Activated CD4-positive, alpha-beta T cell treated with anti-CD3 and anti-CD28 coated beads, Interleukin-2, amount 50 U/mL, for 1 hour (primary cell): Measurements from ENCODE around the gene WIPF2.

Experiments
- DNase-seq: peaks from one replicate; pipeline ENCODE4 v3.0.0-alpha.2; 2020

The WIPF2 gene, protein sequence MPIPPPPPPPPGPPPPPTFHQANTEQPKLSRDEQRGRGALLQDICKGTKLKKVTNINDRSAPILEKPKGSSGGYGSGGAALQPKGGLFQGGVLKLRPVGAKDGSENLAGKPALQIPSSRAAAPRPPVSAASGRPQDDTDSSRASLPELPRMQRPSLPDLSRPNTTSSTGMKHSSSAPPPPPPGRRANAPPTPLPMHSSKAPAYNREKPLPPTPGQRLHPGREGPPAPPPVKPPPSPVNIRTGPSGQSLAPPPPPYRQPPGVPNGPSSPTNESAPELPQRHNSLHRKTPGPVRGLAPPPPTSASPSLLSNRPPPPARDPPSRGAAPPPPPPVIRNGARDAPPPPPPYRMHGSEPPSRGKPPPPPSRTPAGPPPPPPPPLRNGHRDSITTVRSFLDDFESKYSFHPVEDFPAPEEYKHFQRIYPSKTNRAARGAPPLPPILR

DNA sequence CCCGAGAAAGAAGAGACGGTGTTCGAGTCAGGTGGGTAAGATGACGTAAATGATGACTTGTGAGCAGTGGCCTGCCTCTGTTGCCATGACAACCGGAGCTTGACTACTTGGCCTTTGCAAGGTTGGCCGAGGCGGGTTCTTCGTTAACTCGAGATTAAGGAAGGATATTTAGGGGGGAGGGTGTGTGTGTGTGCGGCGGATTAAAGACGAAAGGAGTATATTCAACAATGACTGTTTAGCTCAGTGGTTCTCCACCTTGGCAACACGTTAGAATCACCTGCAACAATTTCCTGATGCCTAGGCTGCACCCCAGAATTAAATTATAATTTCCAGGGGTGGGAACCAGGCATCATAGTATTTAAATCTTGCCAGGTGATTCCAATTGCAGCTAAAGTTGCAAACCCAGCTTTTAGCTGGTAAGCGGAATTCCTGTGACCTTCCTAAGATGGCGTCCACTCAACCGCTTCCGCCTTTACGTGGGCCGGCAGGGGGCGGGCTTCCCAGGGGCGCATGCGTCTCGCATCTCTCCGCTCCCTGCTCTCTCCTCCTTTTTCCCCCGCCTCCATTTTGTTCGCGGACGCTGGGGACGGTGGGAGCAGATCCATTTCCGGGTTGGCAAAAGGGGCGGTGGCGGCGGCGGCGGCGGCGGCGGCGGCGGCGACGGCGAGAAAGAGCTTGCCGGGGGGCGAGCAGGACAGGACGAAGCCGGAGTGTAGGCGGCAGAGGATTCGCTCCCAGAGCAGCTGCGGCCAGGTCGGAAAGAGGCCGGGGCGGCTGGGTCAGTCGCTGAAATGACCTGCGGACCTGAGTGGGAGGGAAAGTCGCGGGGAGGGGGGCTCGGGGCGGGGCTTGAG is at the start of gene WIPF2:
TSS of gene WIPF2 (plus strand) at position 565 of the 854 bp plus-strand sequence. CDS start 37,156 bp downstream, outside the sequence.
- peak; percentile 95 for DNase-seq

DNA sequence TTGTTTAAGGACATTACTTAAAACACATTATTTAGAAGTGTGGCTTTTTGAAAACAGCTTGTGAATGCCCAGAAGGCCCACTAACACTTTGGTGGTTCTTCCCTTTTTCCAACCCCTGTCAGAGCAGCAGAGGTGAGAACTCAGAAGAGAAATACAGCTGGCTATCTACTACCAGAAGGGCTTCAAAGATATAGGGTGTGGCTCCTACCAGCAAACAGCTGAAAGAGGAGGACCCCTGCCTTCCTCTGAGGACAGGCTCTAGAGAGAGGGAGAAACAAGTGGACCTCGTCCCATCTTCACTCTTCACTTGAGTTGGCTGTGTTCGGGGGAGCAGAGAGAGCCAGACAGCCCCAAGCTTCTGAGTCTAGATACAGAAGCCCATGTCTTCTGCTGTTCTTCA is 48.8 kb upstream of the WIPF2 start:
- DNase-seq: no peak

DNA sequence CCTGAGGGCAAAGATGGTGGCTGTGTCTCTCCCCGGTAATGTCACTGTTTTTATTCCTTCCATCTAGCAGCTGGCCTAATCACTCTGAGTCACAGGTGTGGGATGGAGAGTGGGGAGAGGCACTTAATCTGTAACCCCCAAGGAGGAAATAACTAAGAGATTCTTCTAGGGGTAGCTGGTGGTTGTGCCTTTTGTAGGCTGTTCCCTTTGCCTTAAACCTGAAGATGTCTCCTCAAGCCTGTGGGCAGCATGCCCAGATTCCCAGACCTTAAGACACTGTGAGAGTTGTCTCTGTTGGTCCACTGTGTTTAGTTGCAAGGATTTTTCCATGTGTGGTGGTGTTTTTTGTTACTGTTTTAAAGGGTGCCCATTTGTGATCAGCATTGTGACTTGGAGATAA is 47.4 kb upstream of the WIPF2 start:
- DNase-seq: no peak

DNA sequence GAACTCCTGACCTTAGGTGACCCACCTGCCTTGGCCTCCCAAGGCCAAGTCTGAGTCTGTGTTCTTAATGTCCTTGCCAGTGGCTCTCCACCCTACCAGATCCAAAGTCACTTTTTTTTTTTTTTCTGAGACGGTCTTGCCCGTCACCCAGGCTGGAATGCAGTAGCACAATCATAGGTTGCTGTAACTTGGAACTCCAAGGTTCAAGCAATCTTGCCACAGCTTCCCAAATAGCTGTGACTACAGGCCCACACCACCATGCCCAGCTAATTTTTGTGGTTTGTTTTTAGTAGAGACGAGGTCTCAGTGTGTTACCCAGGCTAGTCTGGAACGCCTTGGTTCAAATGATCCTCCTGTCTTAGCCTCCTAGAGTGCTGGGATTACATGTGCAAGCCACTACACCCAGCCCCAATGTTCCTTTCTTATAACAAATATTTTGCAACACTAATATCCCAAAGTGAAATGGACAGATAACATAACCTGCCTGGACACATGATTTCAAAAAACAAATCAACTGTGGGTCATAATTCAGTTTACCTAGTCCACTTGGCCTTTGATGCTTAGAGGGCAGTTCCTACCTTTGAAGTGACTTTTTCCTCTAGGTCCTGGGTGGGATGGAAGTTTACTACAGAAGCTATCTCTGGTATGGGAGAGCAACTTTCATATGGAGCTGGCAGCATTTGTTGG is 45.9 kb upstream of the WIPF2 start:
- DNase-seq: no peak

DNA sequence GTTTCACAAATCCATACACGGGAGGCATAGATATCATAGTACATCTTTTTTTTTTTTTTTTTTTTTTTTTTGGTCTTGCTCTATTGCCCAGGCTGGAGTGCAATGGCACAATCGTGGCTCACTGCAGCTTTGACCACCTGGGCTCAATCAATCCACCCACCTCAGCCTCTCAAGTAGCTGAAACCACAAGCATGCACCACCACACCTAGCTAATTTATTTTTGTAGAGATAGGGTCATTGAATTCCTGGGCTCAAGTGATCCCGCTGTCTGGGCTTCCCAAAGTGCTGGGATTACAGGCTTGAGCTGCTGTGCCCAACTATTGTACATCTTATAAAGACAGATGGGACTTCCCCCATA is 45.3 kb upstream of the WIPF2 start:
- no peak for DNase-seq

DNA sequence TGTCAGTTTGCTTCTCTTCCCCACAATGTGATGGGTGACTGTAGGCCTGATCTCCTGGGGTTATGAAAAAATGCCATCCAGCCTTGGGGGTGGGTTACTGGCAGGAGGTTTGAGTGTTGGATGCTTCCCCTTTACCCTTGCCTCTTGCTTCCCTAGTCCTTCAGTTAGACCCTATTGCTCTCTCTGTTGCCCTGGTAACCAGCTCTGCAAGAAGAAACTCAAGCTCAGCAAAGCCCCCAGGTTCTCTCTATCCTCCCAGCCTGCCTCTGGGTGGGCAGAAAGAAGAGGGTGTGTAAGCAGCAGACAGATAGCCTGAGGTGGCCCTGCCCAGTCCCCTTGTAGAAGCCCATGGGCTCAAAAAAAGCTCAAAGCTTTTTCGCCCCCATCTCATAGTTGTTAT is 44.6 kb upstream of the WIPF2 start:
- no peak for DNase-seq

DNA sequence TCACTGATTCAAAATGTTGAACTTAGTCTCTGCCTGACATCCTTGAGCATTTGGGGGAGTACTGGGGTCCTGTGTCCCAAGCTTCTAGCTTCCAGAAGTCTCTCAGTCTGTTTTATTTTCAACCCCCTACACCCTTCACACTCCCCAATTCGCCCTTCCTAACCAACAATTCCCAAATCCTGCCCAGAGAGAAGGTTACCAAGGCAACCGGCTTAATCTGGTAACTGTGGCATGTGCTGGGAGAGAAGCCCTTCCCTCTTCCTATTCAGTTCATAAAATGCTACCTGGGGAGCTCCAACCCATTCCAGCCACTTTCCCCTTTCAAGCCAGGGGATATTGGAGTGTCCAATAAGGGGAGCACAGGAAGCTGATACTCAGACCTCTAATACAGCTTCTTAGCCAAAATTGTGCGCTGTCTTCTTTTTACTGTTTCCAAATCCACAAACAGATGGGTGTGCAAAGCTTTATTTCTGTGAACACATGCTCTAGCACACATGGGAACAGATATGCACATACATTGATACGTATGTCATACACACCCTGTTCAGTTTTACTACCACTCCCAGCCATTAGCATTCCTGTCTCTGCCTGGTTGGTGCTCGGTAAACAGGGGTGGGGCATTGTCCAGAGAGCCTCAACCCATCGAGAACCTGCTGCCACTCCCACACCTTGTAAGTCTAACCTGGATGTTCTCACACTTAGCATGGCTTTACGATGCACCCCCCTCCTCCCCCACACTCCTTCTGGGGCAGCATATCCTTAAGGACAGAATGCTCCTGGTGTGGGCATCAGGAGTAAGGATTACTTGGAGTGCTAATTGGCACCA is 43.0 kb upstream of the WIPF2 start:
- no peak for DNase-seq

DNA sequence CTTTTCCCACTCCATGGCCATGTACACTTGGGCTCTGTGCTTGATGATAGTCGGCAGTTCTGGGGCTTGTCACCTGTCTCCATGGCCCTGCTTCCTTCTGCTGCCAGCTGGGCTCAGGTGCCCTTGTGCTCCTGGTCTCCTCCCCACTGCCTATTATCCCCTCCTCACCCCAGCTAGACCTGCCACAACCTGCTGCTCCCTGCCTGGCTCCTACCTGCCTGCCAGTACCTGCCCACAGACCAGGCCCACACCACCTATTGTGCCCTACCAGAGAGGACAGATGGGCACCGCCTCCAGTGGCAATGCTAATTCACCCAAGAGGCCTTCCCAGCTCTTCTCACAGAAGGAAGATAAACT is 42.4 kb upstream of the WIPF2 start:
- no peak for DNase-seq

DNA sequence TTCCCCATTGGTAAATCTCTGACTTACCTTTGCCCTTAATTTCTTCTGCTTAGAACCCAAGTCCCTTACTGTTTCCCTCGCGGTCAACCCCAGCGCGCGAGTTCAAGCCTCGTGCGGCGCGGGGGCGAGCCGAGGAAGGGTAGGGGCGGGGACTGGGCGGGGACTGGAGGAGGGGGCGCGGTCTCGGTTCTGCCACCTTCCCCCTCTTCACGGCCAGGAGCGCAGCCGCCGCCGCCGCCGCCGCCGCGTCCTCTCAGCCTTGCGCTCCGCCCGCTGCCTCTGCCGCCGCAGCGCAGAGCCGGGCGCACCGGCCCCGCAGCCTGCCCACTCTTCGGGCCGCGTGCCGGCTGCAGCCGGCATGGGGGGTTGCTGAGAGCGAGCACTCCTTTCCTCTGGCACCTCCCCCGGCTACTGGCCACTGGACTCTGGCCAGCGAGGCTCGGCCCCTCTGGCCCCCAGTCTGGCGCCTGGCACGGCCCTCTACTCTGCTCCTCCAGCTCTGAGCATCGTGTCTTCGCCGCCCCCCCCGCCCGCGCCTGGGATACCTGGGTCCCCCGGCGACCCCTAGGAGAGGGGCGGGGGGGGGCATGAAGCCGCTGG is 41.7 kb upstream of the WIPF2 start, which contains the start of gene RAPGEFL1:
TSS of gene RAPGEFL1 (plus strand) at position 196 of the 600 bp plus-strand sequence. CDS start at position 588, 392 bp downstream.
- peak; percentile 84 for DNase-seq

DNA sequence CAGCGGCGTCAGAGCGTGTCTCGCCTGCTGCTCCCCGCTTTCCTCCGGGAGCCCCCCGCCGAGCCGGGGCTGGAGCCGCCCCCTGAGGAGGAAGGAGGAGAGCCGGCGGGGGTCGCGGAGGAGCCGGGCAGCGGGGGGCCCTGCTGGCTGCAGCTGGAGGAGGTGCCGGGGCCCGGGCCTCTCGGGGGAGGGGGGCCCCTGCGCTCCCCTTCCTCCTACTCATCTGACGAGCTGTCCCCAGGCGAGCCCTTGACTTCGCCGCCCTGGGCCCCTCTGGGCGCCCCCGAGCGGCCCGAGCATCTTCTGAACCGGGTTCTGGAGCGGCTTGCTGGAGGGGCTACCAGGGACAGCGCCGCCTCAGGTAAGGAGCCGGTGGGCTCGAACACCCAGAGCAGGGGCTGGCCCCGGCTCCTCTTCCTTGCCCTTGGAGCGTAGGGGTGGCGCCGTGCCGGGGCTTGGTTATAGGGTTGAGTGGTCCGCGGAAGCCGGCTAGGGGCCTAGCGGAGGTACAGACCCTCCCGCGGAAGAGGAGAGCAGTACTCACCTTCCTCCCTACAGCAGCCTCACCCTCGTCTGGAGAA is 41.0 kb upstream of the WIPF2 start:
- no peak for DNase-seq

DNA sequence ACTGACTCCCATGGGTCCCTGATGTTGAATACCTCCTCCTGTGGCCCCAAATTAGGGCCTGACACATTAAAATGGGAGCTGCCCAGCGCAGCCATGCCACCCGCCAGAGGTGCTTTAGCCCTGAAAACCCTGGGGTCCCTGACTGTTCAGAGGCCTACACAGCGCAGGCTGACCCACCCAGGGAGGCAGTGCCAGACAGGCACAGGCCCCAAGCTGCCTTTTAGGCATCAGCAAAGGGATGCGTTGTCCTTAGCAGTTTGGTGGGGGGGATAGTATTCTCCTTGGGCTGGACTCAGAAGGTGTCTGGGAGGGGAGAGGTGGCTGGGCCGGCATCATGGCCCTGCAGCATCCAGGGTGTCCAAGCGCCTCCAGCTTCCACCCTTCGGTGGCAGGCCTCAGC is 40.4 kb upstream of the WIPF2 start:
- DNase-seq: no peak

DNA sequence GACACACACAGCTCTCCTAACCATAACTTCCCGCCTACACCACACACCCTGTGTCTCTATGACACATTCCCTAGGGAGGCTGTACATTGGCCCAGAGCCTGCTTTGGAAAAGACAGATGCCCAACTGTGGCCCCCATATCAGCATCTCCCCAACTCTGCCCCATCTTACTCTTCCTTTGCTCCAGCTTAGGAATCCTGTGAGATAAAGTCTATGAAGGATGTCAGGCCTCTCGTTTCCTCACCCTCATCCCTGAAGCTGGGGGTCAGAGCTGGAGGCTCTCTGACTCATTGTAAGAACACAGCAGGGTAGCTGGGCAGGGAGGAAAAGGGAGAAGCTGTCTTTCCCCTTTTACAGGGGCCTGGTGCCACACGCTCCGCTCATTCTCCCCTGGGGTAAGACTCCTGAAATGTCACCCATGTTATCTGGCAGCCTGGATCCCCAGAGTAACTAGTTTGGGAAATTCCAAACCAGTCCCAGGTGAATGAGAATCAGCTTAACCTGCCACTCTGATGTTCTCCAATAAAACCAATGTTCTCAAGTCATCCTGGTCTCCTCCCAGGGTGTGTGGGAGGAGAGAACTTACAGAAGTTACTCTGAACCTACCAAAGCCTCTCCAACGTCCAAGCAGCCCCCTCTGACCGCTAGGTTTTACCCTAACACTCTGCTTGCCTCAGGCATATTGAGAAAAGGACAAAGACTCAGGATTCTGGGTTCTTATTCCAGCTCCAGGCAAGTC is 39.0 kb upstream of the WIPF2 start:
- no peak for DNase-seq

DNA sequence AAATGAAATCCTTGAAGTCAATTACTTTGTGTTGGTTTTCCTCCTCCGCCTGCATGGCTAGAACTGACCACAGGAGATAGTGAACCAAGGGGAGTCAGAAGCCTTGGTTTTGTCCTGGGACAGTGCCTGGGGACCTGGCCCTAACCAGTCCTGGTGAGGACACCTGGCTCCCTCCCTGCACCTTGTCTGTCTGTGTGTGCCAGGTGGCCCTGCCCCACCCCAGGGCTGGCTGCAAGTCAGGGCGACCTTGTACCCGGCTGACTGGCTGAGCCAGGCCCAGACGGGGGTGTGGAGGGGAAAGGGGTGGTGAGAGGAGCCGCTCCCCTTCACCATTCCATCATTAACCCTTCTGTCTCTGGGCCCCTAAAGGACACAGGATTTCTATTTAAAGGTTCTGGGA is 38.4 kb upstream of the WIPF2 start:
- DNase-seq: no peak

DNA sequence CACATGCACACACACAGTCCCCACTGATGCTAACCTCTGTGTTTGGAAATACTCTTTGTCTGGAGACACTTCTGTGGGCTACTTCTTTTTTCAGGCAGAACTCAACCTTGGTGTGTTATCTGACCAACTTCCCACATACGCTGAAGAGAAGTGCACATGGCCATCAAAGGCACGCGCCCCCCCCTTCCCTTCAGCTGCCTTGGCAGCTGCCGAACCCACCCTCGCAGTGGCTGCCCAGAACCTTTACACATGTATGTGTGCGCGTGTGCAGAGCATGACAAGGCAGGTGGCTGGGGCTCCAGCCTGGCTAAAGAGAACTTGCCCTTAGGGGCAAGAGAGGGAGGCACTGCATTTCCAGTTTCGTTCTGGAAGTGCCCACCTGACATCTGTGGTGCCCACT is 37.9 kb upstream of the WIPF2 start:
- no peak for DNase-seq

DNA sequence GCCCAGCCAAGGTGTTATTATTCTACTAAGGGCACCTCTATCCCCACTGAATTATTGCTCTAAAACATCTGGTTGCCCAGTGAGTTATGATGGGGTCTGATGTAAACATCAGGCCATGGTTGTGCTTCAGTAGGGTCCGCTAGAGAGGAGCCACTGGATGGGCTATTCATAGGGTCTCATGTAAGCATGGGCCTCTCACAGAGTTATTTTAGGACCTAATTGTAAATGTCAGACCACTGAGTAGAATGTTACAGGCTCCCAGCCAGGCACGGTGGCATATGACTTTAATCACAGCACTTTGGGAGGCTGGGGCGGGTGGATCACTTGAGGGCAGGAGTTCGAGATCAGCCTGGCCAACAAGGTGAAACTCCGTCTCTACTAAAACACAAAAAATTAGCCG is 36.5 kb upstream of the WIPF2 start:
- DNase-seq: no peak

DNA sequence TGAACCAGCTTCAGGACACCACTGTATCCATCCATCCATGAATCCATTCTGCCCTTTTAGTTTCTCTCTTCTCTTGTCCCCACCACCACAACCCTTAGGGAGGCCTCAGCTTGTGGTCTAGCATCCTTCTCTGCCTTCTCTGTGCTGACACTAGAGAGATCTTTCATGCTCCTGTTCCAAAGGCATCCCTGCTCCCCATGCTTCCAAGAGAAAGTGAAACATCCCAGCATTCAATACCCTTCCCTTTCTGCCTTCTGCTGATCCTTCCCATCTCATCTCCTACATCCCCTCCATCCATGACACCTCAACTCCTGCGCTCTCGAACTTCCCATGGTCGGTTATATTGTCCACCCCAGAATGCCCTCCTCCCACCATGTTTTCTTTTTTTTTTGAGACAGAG is 31.9 kb upstream of the WIPF2 start:
- no peak for DNase-seq

DNA sequence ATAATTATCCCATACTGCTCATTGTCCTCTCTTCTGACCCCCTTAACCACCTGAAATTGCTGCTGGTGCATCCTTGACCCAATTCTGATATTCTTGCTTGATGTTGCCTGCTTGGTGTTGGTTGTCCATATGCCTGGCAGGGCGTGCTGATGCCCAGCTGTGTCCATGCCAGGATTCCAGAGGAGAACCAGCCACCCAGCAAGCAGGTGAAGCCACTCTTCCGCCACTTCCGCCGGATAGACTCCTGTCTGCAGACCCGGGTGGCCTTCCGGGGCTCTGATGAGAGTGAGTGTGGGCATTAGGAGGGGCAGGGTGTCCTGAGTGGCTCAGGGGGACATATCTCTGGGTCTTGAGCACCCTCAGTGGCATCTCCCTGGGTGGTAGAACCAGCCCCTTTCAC is 30.4 kb upstream of the WIPF2 start:
- DNase-seq: no peak

DNA sequence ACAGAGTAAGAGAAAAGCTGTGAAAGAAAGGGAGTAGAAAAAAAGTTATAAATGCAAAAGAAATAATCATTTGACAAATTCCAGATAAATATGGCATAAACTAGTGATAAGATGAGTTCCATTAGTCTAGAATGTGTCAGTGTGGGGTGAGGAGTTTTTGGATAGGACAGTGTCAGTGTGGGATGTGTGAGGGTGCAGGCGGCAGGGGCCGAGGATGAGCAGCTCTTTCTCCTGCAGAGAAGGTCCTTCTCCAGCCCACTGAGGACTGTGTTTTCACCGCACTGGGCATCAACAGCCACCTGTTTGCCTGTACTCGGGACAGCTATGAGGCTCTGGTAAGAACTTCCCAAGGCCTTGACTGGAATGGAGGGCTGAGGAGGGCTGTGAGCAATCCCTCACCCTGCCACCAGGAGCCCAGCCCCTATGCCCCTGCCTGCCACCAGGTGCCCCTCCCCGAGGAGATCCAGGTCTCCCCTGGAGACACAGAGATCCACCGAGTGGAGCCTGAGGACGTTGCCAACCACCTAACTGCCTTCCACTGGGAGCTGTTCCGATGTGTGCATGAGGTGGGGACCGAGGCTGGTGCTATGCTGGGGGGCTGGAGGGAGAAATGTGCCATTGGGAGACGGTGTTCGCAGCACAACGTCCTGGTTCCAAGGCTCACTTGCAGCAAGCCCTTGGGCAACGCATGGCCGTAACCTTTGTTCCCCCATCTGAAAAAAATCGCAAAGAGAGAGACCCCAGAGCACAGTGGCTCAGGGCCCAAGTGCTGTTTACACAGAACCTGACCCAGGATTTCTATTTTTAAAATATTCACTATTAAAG is 28.7 kb upstream of the WIPF2 start:
- peak; percentile 33 for DNase-seq

DNA sequence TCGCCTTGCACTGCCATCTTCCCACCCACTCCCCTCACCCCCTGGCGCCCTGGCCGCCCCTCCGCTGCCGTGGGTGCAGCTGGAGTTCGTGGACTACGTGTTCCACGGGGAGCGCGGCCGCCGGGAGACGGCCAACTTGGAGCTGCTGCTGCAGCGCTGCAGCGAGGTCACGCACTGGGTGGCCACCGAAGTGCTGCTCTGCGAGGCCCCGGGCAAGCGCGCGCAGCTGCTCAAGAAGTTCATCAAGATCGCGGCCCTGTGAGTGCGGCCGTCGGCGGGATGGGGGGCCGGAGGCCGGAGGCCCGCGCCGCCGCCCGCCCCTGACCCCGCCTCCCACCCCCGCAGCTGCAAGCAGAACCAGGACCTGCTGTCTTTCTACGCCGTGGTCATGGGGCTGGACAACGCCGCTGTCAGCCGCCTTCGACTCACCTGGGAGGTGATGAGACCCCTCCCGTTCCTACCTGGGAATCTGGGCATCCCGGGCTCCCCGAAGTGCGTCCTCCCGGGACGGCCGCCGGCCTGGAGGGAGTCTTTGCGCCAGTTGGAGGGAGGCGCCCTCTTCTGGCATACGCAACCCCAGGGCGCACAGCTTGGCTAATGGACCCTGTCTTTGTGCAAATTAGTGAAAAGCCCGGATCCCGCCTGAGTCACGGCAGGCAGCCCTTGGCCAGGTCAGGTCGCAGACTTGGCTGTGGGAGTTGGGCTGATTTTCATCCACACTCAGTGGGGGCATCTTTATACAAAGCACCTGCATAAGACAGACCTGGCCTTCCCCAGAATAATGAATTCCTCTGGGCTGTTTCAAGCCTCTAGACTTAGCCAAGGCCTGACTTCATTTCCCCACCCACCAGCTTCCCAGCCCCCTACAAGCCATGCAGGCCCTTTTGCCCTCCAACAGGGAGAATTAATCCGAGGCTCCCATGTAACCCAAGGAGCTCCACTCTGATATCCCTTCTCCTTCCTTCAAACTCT is 27.6 kb upstream of the WIPF2 start:
- peak; percentile 63 for DNase-seq
